Memory B cell (primary cell): ENCODE results near the gene PLAAT5.
A peak's percentile ranks its signal among the peaks of the same experiment; 100 is the strongest.

ENCODE experiments used
- ATAC-seq: fragments of 150-1000 bp; cut with Tn5 transposase; 2 replicates; pipeline ENCODE4 v1.10.0; 2021; ENCODE audit warnings: low read depth, mild to moderate bottlenecking, moderate library complexity
- DNase-seq, 2 donors: peaks; one replicate each; pipeline ENCODE4 v3.0.0; 2022; ENCODE audit warnings: low spot score in 2 of 2
- H3K27ac Mint-ChIP-seq: one replicate; pipeline ENCODE4 v1.8.0; 2022; ENCODE audit warnings: mild to moderate bottlenecking, moderate library complexity, mixed read lengths
- H3K27me3 Mint-ChIP-seq: one replicate; pipeline ENCODE4 v1.8.0; 2022; ENCODE audit warnings: mixed read lengths
- H3K36me3 Mint-ChIP-seq: one replicate; pipeline ENCODE4 v1.8.0; 2022; ENCODE audit warnings: mild to moderate bottlenecking, mixed read lengths
- H3K4me1 Mint-ChIP-seq: one replicate; pipeline ENCODE4 v1.8.0; 2022; ENCODE audit warnings: mixed read lengths
- H3K4me3 Mint-ChIP-seq: one replicate; pipeline ENCODE4 v1.8.0; 2022; ENCODE audit warnings: mild to moderate bottlenecking, moderate library complexity, mixed read lengths
- H3K9me3 Mint-ChIP-seq: one replicate; pipeline ENCODE4 v1.8.0; 2022; ENCODE audit warnings: mixed read lengths

The PLAAT5 gene

DNA sequence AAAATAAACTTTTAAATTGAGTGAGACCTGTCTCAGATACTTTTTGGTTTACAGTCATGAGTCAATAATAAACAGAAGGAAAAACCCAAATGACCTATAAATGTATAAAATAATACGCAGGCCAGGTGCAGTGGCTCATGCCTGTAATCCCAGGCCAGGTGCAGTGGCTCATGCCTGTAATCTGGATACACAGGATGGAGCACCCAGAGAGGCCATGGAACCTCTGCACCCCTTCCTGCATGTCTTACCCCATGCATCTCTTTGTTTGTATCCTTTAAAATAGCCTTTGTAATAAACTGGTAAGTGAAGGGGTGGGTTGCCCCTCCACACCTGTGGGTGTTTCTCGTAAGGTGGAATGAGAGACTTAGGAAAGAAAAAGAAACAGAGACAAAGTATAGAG is 36.7 kb upstream of the PLAAT5 start:
- Mint-ChIP-seq H3K36me3 (no peaks in the 10 kb centered on the region), H3K4me3 (no peak overlapping the region), H3K4me1 (peaks cover 18% of the 10 kb centered on the region), H3K27ac (no peak overlapping the region), H3K9me3 (peaks cover 9% of the 10 kb centered on the region), H3K27me3 (peaks cover 12% of the 10 kb centered on the region)
- ATAC-seq (no peak), DNase-seq (no peak)

DNA sequence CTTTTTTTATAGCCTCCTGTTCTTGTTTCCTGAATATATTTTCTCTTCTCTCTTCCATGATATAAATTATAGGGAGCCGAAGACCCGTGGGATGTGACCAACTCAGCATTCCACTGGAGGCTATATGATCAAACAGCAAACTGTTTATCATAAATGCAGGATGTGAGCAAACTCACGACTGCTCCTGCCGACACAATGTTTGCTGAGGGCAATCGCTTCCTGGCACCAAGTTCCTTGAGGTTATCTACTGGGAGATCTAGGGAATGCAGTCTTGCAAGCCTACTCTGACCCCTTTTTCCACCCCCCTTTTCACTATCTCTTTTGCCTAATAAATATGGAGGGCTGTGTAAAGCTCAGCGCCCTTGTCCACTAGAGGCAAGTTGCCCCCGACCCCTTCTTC is 32.2 kb upstream of the PLAAT5 start:
- no peak overlapping the region for H3K4me3 Mint-ChIP-seq
- peaks cover 6% of the 10 kb centered on the region for H3K4me1 Mint-ChIP-seq
- ATAC-seq (no peak), DNase-seq (no peak)
- H3K9me3 Mint-ChIP-seq: peaks cover 14% of the 10 kb centered on the region
- peaks cover 6% of the 10 kb centered on the region for H3K36me3 Mint-ChIP-seq
- peaks cover 16% of the 10 kb centered on the region for H3K27me3 Mint-ChIP-seq
- H3K27ac Mint-ChIP-seq: no peak overlapping the region

DNA sequence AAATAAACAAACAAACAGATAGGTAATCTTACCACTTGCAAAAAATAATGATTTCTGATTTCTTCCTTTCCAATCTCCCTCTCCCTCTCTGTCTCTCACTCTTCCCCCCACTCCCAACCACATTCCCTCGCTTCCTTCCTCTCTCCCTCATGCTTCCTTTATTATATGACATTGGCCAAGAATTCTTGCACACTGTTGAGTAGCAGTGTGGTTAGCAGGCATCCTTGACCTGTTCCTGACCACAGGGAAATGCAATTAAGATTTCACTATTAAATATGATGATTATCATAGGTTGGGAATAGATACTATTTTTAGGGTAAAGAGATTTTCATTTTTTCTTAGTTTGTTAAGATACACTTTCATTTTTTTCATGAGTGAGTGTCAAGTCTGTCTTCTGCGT is 30.9 kb upstream of the PLAAT5 start:
- Mint-ChIP-seq H3K27ac (no peak overlapping the region), H3K4me3 (no peak overlapping the region), H3K9me3 (peaks cover 14% of the 10 kb centered on the region)

DNA sequence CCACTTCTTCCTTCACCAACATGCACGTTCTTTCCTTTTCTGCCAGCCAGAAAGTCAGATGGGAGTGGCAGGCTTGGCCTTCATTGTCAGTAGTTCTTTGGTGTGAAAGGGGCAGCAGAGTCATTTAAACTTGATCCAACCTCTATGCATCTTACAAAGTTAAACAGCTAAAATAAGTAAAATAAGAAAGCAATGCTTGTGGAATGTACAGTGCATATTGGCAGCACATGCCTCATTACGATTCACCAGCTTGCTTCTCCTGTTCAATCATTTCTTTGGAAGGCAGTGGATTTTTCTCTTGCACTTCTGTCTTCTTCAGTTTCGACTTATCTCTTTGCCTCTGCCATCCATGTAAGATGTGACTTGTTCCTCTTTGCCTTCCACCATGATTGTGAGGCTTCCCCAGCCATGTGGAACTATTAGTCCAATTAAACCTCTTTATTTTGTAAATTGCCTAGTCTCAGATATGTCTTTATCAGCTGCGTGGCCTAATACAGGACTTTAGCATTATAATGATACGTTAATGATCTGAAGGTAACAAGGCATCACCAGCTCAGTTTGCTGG is 29.7 kb upstream of the PLAAT5 start:
- Mint-ChIP-seq H3K27me3 (peaks cover 16% of the 10 kb centered on the region), H3K36me3 (peaks cover 6% of the 10 kb centered on the region), H3K4me3 (no peak overlapping the region), H3K27ac (no peak overlapping the region), H3K9me3 (peaks cover 14% of the 10 kb centered on the region), H3K4me1 (peaks cover 2% of the 10 kb centered on the region)
- ATAC-seq (no peak), DNase-seq (no peak)

More for the DNA sequence above, 30.9 kb upstream of the PLAAT5 start:
- DNase-seq: no peak
- H3K36me3 Mint-ChIP-seq: peaks cover 6% of the 10 kb centered on the region
- peaks cover 16% of the 10 kb centered on the region for H3K27me3 Mint-ChIP-seq
- no peak for ATAC-seq
- peaks cover 2% of the 10 kb centered on the region for H3K4me1 Mint-ChIP-seq

DNA sequence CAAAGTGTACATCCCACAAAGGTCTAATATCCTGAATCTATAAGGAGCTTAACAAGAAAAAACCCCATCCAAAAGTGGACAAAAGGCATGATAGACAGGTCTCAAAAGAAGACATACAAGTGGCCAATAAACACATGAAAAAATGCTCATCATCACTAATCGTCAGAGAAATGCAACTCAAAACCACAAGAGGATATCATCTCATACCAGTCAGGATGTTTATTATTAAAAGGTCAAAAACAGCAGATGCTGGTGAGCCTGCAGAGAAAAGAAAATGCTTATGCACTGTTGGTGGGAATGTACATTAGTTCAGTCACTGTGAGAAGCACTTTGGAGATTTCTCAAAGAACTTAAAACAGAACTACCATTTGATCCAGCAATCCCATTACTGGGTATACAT is 27.6 kb upstream of the PLAAT5 start:
- DNase-seq: no peak
- Mint-ChIP-seq H3K27me3 (peaks cover 10% of the 10 kb centered on the region), H3K36me3 (peaks cover 6% of the 10 kb centered on the region), H3K9me3 (peaks cover 11% of the 10 kb centered on the region), H3K27ac (no peak overlapping the region), H3K4me3 (no peak overlapping the region), H3K4me1 (peaks cover 2% of the 10 kb centered on the region)
- no peak for ATAC-seq

DNA sequence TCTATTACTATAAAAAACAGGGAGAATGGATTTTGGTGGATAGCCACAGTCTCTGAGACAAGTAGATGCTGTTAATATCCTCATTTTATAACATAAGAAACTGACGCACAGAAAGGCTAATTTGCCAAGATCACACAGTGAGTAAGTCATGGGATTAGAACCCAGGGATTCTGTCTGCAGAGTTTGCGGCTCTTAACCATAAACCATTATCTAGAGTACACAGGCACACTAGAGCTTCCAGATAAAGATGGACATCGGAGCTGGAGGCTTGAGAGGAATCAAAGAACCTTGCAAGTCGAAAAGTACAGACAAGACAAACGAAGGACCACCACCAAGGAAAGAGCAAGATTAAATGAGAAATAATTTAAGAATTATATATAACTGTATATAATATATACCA is 26.2 kb upstream of the PLAAT5 start:
- Mint-ChIP-seq H3K9me3 (peaks cover 5% of the 10 kb centered on the region), H3K4me1 (peaks cover 2% of the 10 kb centered on the region), H3K27me3 (peaks cover 4% of the 10 kb centered on the region), H3K4me3 (no peak overlapping the region), H3K27ac (no peak overlapping the region), H3K36me3 (peaks cover 6% of the 10 kb centered on the region)
- no peak for ATAC-seq
- no peak for DNase-seq

DNA sequence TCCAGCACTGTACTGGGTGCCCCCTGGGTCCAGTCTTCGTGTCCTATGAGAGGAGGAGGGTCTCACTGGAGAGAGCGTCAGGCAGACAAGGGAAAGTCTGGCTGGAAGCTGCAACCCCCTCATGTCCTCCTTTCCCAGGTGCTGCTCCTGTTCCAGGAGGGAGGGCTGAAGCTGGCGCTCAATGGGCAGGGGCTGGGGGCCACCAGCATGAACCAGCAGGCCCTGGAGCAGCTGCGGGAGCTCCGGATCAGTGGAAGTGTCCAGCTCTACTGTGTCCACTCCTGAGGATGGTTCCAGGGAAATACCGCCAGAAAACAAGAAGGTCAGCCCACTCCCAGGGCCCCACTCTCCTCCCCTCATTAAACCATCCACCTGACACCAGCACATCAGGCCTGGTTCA is 25.1 kb upstream of the PLAAT5 start:
- H3K4me3 Mint-ChIP-seq: no peak overlapping the region
- no peaks in the 10 kb centered on the region for H3K27me3 Mint-ChIP-seq
- DNase-seq: no peak
- peaks cover 3% of the 10 kb centered on the region for H3K9me3 Mint-ChIP-seq
- peaks cover 2% of the 10 kb centered on the region for H3K4me1 Mint-ChIP-seq
- peaks cover 3% of the 10 kb centered on the region for H3K36me3 Mint-ChIP-seq
- no peak overlapping the region for H3K27ac Mint-ChIP-seq
- ATAC-seq: no peak

DNA sequence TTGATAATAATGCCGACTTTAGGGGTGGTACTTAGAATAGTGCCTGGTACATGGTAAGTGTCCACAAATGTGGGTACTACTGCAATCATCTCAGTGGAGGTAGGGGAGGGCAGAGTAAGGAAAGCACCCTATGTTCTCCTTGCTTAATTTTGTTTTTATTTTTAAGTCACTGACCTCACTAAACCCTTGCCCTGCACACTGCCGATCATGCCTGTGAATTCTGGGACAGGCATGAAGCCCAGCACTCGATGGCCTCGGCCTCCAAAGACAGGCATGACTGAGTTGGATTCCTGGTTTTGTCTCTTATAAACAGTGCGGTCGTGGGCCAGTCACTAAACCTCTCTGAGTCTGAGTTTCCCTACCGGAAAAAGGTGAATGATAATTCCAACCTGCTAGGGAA is 21.8 kb upstream of the PLAAT5 start:
- Mint-ChIP-seq H3K36me3 (no peaks in the 10 kb centered on the region), H3K4me1 (no peaks in the 10 kb centered on the region), H3K27me3 (peaks cover 5% of the 10 kb centered on the region), H3K4me3 (no peak overlapping the region), H3K9me3 (no peaks in the 10 kb centered on the region), H3K27ac (no peak overlapping the region)
- no peak for ATAC-seq
- DNase-seq: no peak

DNA sequence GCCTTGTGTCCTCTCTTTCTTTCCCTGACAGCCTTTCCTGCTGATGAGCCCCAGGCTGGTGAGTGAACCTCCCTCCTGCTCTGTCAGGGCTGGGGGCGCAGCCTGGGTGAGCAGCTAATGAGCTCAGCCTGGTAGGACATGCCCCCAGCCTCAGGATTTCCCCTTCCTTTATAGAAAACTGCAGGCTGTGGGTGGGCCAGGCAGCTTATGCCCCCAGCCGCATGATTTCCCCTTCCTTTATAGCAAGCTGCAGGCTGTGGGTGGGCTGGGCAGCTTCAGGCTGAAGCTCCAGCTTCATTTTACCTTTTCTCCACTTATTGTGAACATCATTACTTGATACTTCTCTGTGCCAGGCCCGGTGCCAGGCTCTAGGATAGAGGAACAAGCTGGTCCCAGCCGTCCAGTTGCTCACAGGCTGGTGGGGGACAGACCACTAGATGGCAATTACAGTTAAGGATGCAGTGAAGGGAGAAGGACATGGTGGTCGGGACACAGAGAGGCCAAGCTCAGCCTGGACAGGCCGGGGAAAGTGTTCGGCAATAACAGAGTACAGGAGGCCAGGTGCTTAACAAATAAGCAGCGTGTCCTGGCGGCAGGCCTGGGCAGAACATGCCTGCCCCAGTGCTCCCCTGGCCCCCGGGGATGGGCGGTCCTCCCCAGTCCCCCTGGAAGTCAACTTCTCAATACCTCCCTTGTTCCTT is 20.2 kb upstream of the PLAAT5 start:
- no peaks in the 10 kb centered on the region for H3K9me3 Mint-ChIP-seq
- no peak overlapping the region for H3K4me3 Mint-ChIP-seq
- peaks cover 14% of the 10 kb centered on the region for H3K27me3 Mint-ChIP-seq
- no peaks in the 10 kb centered on the region for H3K36me3 Mint-ChIP-seq
- DNase-seq (no peak), ATAC-seq (no peak)
- peaks cover 4% of the 10 kb centered on the region for H3K4me1 Mint-ChIP-seq
- H3K27ac Mint-ChIP-seq: no peak overlapping the region

DNA sequence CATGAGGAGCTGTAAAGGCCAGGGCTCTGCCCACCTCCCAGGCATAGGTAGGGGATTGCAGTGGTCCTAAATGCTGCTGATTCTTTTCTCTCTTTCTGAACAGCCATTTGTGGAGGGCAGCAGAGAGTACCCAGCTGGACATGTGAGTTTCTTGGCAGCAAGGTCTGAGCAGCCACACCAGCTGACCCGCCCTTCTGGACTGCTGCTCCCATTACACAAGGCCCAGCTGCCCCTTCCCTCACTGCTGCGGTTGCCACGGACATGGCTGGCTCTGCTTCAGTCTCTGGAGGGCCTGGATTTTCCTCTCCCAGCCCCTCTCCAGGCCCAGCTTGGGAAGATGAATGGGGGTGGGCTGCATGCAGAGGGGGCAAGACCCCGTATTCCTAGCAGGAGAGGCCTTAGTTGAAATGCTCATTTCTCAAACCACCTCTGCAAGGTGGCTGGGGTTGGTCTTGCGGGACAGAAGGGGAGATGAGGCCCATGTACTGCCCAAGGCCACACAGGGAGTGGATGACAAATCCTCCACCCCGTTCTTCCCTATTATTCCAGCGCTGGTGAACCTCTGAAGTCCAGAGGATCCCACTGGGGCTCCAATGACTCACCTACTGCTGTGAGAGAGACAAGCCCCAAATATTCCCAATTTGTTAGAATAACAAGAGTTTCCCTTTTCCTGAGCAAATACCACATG is 19.5 kb upstream of the PLAAT5 start:
- ATAC-seq: no peak
- Mint-ChIP-seq H3K4me3 (no peak overlapping the region), H3K27ac (no peak overlapping the region), H3K27me3 (peaks cover 14% of the 10 kb centered on the region), H3K36me3 (no peaks in the 10 kb centered on the region), H3K9me3 (no peaks in the 10 kb centered on the region), H3K4me1 (peaks cover 5% of the 10 kb centered on the region)
- no peak for DNase-seq

DNA sequence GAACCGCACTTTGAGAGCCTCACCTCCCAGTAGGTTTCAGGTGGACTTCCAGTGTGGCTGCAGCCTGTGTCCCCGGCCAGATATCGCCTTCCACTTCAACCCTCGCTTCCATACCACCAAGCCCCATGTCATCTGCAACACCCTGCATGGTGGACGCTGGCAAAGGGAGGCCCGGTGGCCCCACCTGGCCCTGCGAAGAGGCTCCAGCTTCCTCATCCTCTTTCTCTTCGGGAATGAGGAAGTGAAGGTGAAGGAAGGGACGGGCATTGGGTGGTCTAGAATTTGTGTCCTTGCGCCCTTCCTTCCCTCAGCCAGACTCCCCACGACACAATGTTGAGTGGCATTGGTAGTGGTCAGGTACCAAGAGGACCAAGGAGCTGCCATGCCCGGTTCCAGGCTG is 17.8 kb upstream of the PLAAT5 start:
- no peak overlapping the region for H3K4me3 Mint-ChIP-seq
- peaks cover 16% of the 10 kb centered on the region for H3K27me3 Mint-ChIP-seq
- DNase-seq (no peak), ATAC-seq (no peak)
- H3K9me3 Mint-ChIP-seq: no peaks in the 10 kb centered on the region
- H3K4me1 Mint-ChIP-seq: peaks cover 5% of the 10 kb centered on the region
- H3K36me3 Mint-ChIP-seq: no peaks in the 10 kb centered on the region
- no peak overlapping the region for H3K27ac Mint-ChIP-seq

DNA sequence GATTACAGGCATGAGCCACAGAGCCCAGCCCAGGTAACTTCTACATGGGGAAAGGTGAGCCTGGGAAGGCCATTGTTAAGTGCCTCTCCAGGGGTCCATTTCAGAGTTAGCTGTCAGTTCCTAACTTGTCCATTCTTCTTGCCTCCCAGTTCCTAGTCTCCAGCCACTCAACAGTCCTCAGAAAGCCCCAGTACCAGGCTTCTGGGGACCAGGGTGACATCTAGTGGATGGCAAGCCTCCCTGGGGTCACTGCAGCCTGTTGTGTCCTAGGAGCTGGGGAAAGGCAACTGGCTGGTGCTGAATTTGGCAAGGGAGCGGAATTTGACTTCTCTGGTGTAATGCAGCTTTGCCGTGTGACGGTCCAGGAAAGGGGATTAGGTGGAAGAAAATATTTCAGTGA is 17.0 kb upstream of the PLAAT5 start:
- no peak for DNase-seq
- H3K4me1 Mint-ChIP-seq: peaks cover 5% of the 10 kb centered on the region

DNA sequence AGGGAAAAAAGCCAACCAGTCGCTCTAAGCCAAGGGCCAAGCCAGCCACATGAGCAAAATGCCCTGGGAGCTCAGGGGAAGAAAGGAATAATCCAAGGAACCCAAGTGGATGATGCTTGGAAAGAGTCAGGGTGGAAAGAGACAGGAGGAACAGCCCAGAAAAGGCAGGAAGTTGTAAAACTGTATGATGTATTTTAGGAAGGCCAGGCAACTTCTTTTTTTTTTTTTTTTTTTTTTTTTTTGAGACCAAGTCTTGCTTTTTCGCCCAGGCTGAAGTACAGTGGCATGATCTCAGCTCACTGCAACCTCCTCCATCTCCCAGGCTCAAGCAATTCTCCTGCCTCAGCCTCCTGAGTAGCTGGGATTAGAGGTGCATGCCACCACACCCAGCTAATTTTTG is 16.5 kb upstream of the PLAAT5 start:
- no peaks in the 10 kb centered on the region for H3K36me3 Mint-ChIP-seq
- no peak overlapping the region for H3K4me3 Mint-ChIP-seq
- peaks cover 5% of the 10 kb centered on the region for H3K4me1 Mint-ChIP-seq
- ATAC-seq (no peak), DNase-seq (no peak)
- H3K27ac Mint-ChIP-seq: no peak overlapping the region
- H3K9me3 Mint-ChIP-seq: no peaks in the 10 kb centered on the region
- H3K27me3 Mint-ChIP-seq: peaks cover 16% of the 10 kb centered on the region

More for the DNA sequence above, 17.0 kb upstream of the PLAAT5 start:
- H3K9me3 Mint-ChIP-seq: no peaks in the 10 kb centered on the region
- H3K27me3 Mint-ChIP-seq: peaks cover 16% of the 10 kb centered on the region
- H3K27ac Mint-ChIP-seq: no peak overlapping the region
- ATAC-seq: peak; percentile 51
- no peaks in the 10 kb centered on the region for H3K36me3 Mint-ChIP-seq
- no peak overlapping the region for H3K4me3 Mint-ChIP-seq

DNA sequence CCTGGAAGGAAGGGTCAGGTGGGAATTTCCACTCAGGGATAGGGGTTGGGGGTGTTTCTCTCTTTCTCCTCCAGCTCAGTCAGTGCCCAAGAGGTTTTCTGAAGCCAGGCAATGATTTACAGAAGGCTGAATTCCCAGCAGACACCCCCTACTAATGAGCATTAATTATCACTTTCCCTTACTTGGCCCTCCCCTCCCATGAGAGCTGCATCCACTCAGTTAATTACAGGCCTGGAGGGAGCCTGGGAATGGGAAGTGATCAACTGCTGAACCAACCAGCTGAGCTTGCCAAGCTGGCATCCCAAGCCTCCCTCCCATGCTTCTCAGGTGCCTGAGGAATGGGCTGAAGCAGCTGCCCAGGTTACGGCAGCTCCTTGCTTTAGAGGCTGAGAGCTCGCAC is 15.9 kb upstream of the PLAAT5 start:
- Mint-ChIP-seq H3K36me3 (no peaks in the 10 kb centered on the region), H3K4me1 (peaks cover 5% of the 10 kb centered on the region), H3K27ac (no peak overlapping the region), H3K27me3 (peaks cover 18% of the 10 kb centered on the region), H3K4me3 (no peak overlapping the region), H3K9me3 (no peaks in the 10 kb centered on the region)
- DNase-seq: no peak
- no peak for ATAC-seq
